ENCODE results near the gene ZNF496.

- TF ChIP-seq POLR2AphosphoS5 (IDR thresholded peaks at IDR 0.05; ENCODE audit: insufficient read depth in 1 of 2, low read depth in 1 of 2) (no peak), CTCF (IDR thresholded peaks at IDR 0.05) (no peak), POLR2A (IDR thresholded peaks at IDR 0.05) (no peak)
These were observed 6.3 kb upstream of the ZNF496 start for GRCh38 chr1:247337961-247338360.
